Measurements from ENCODE around the gene GMIP. TPM values are rescaled to one million over a fixed set of nuclear protein-coding genes. Genes with fewer than 3 reads are reported as not detected.

Gene GMIP
- total RNA-seq, 1 donor from 2014 or later = 6.3 TPM

DNA sequence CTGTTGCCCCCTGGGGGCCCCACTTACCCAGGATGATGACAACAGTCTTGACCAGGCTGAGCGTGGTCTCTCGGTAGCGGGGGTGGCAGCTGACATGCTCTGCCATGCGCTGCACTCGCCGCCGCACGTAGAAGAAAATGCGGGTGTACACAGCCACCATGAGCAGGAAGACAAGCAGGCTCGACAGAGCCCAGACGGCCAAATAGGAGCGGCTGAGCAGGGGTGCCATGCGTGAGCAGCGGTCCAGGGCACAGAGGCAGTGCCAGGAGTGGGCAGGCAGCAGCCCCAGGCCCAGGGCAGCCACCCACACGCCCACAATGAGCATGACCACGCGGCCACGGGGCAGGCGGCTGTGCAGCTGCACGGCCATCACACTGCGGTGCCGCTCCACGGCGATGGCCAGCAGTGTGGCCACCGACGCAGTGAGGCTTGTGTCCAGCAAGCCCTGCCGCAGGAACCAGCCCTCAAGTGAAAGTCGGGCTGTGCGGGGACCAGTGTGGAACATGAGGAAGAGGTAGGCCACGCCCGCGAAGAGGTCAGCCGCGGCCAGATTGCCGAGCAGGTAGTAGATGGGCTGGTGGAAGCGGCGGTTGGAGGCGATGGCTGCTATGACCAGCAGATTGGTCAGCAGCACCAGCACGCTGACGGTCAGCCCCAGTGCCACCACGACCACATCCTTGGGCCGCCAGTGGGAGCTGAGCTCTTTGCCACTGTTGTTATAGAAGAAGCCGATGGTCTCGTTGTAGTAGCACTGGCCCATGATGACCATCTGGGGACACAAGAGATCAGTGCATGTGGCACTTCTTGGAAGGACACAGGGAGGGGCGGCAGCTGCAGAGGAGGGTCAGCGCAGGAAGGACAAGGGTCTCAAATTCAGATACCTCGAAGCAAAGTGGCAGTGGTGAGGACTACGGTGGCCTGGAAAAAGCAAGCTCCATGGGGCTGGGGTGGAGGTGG is 16.7 kb downstream of the GMIP start:
- H3K4me3 ChIP-seq (ENCODE audit: low read depth, low read length) = no peak overlapping the region
- no peak for DNase-seq (ENCODE audit: low read depth)
- no peaks in the 10 kb centered on the region for H3K36me3 ChIP-seq (ENCODE audit: control insufficient read depth, insufficient read depth, low read length)
- TF ChIP-seq, protein P1, sequence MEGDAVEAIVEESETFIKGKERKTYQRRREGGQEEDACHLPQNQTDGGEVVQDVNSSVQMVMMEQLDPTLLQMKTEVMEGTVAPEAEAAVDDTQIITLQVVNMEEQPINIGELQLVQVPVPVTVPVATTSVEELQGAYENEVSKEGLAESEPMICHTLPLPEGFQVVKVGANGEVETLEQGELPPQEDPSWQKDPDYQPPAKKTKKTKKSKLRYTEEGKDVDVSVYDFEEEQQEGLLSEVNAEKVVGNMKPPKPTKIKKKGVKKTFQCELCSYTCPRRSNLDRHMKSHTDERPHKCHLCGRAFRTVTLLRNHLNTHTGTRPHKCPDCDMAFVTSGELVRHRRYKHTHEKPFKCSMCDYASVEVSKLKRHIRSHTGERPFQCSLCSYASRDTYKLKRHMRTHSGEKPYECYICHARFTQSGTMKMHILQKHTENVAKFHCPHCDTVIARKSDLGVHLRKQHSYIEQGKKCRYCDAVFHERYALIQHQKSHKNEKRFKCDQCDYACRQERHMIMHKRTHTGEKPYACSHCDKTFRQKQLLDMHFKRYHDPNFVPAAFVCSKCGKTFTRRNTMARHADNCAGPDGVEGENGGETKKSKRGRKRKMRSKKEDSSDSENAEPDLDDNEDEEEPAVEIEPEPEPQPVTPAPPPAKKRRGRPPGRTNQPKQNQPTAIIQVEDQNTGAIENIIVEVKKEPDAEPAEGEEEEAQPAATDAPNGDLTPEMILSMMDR (IDR thresholded peaks at IDR 0.05; ENCODE audit: insufficient read depth, low read length, poor library complexity, severe bottlenecking) = no peak
- H3K27me3 ChIP-seq (ENCODE audit: control insufficient read depth, insufficient read depth, low read length) = no peaks in the 10 kb centered on the region

- DNase-seq (ENCODE audit: low read depth) = no peak
- Histone ChIP-seq H3K36me3 (ENCODE audit: control insufficient read depth, insufficient read depth, low read length) (no peaks in the 10 kb centered on the region), H3K27me3 (ENCODE audit: control insufficient read depth, insufficient read depth, low read length) (no peaks in the 10 kb centered on the region), H3K4me3 (ENCODE audit: low read depth, low read length) (no peak overlapping the region)
- TF ChIP-seq, protein P1 (IDR thresholded peaks at IDR 0.05; ENCODE audit: insufficient read depth, low read length, poor library complexity, severe bottlenecking) = no peak
Measured at GRCh38 chr19:19624032-19624570, 19.4 kb downstream of the GMIP start.

GRCh38 chr19:19623383-19623782 is 20.1 kb downstream of the GMIP start:
- H3K36me3 ChIP-seq (ENCODE audit: control insufficient read depth, insufficient read depth, low read length) = no peaks in the 10 kb centered on the region
- TF ChIP-seq, protein P1 (IDR thresholded peaks at IDR 0.05; ENCODE audit: insufficient read depth, low read length, poor library complexity, severe bottlenecking) = no peak
- no peak overlapping the region for H3K4me3 ChIP-seq (ENCODE audit: low read depth, low read length)
- no peaks in the 10 kb centered on the region for H3K27me3 ChIP-seq (ENCODE audit: control insufficient read depth, insufficient read depth, low read length)
- DNase-seq (ENCODE audit: low read depth) = no peak

- DNase-seq (ENCODE audit: low read depth) = no peak
- H3K36me3 ChIP-seq (ENCODE audit: control insufficient read depth, insufficient read depth, low read length) = no peaks in the 10 kb centered on the region
- no peak overlapping the region for H3K4me3 ChIP-seq (ENCODE audit: low read depth, low read length)
- no peaks in the 10 kb centered on the region for H3K27me3 ChIP-seq (ENCODE audit: control insufficient read depth, insufficient read depth, low read length)
- TF ChIP-seq, protein P1 (IDR thresholded peaks at IDR 0.05; ENCODE audit: insufficient read depth, low read length, poor library complexity, severe bottlenecking) = no peak
Measured at GRCh38 chr19:19619849-19620210, 23.6 kb downstream of the GMIP start.

GRCh38 chr19:19619181-19619848 is 24.1 kb downstream of the GMIP start:
- TF ChIP-seq, protein P1 (IDR thresholded peaks at IDR 0.05; ENCODE audit: insufficient read depth, low read length, poor library complexity, severe bottlenecking) = no peak
- no peaks in the 10 kb centered on the region for H3K36me3 ChIP-seq (ENCODE audit: control insufficient read depth, insufficient read depth, low read length)
- H3K27me3 ChIP-seq (ENCODE audit: control insufficient read depth, insufficient read depth, low read length) = no peaks in the 10 kb centered on the region
- no peak for DNase-seq (ENCODE audit: low read depth)
- no peak overlapping the region for H3K4me3 ChIP-seq (ENCODE audit: low read depth, low read length)

Measured in kidney epithelial cell (primary cell).